HFFc6 (cell line): Measurements from ENCODE around the gene CCDC73. TPM values are rescaled to one million over a fixed set of nuclear protein-coding genes. Genes with fewer than 3 reads are reported as not detected.

ENCODE experiments used
- DNase-seq: peaks from one replicate; pipeline ENCODE4 v3.0.0-alpha.2; 2018
- H3K27ac Mint-ChIP-seq: 2 replicates; pipeline ENCODE4 v1.8.0; 2020; ENCODE audit warnings: mild to moderate bottlenecking, mixed read lengths
- H3K27me3 Mint-ChIP-seq: 2 replicates; pipeline ENCODE4 v1.8.0; 2021; ENCODE audit warnings: mild to moderate bottlenecking, moderate library complexity, mixed read lengths; ENCODE audit not compliant: insufficient read depth
- H3K36me3 Mint-ChIP-seq: 2 replicates; pipeline ENCODE4 v1.8.0; 2021; ENCODE audit warnings: low read depth, mixed read lengths
- H3K4me1 Mint-ChIP-seq: 2 replicates; pipeline ENCODE4 v1.8.0; 2020; ENCODE audit warnings: low read depth, mixed read lengths
- H3K4me3 Mint-ChIP-seq: 2 replicates; pipeline ENCODE4 v1.8.0; 2020; ENCODE audit warnings: mild to moderate bottlenecking, moderate library complexity, mixed read lengths
- H3K9me3 Mint-ChIP-seq: 2 replicates; pipeline ENCODE4 v1.8.0; 2020; ENCODE audit warnings: mild to moderate bottlenecking, mixed read lengths
- total RNA-seq, 6 experiments: library from RNA; stranded (reverse); fragmentation: NEBNext Ultra II Directional; extraction: Animal tissue kit (Norgen Biotek cat#: 25700); gene quantifications; 2 replicates in 1 of 6; 3 replicates in 5 of 6; pipeline ENCODE4 v1.2.3, GENCODE V29; 2021
- TF ChIP-seq, protein P1 (sequence below): fragments of 200-600 bp; sonication (generic); IDR thresholded peaks from 2 replicates; pipeline ENCODE4 v1.5.0; 2021; ENCODE audit warnings: antibody characterized with exemption, mild to moderate bottlenecking

CCDC73 gene
- total RNA-seq, 6 experiments from 2014 or later: not detected

DNA sequence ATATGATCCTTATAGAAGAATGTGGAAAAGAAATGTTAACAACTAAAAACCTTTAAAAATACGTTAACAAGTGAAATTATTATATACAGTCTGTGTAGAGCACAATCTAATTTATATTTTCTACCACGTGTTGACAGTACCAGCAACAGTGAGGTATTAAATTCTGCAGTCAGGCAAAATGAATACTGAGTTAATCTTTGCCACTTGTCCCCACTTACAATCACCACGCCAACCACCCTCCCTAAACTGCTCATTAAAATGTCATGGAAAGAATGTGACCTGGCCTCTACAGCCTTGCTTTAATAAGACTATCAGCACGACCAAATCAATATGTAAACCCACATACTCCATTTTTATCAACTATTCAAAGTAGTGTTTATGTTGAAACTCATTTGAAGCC, 239.4 kb downstream of the CCDC73 start:
- TF ChIP-seq, protein P1, sequence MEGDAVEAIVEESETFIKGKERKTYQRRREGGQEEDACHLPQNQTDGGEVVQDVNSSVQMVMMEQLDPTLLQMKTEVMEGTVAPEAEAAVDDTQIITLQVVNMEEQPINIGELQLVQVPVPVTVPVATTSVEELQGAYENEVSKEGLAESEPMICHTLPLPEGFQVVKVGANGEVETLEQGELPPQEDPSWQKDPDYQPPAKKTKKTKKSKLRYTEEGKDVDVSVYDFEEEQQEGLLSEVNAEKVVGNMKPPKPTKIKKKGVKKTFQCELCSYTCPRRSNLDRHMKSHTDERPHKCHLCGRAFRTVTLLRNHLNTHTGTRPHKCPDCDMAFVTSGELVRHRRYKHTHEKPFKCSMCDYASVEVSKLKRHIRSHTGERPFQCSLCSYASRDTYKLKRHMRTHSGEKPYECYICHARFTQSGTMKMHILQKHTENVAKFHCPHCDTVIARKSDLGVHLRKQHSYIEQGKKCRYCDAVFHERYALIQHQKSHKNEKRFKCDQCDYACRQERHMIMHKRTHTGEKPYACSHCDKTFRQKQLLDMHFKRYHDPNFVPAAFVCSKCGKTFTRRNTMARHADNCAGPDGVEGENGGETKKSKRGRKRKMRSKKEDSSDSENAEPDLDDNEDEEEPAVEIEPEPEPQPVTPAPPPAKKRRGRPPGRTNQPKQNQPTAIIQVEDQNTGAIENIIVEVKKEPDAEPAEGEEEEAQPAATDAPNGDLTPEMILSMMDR: no peak
- Mint-ChIP-seq H3K4me1 (no peaks in the 10 kb centered on the region), H3K36me3 (no peaks in the 10 kb centered on the region), H3K27ac (no peak overlapping the region), H3K4me3 (no peak overlapping the region), H3K27me3 (peaks cover 7% of the 10 kb centered on the region), H3K9me3 (no peaks in the 10 kb centered on the region)
- no peak for DNase-seq

Other genes with a start within 250 kb of the CCDC73 start
- 100 to 1,000 TPM; 250 to 290 (median 271) TPM for gene EIF3M, start 210.8 kb downstream of the CCDC73 start, total RNA-seq
- gene PRRG4, start 35.3 kb upstream of the CCDC73 start, total RNA-seq: not detected
- gene QSER1, start 98.1 kb upstream of the CCDC73 start, total RNA-seq: 10 to 100 TPM; 20.2 to 26.4 (median 24.0) TPM
- gene DEPDC7, start 221.2 kb upstream of the CCDC73 start, total RNA-seq: 10 to 100 TPM; 14.5 to 19.1 (median 14.9) TPM
- gene TCP11L1, start 244.9 kb upstream of the CCDC73 start, total RNA-seq: 10 to 100 TPM; 34.9 to 38.7 (median 36.9) TPM